NCI-H2196 (cell line): ENCODE data around the gene GAD1.

Source experiments
- DNase-seq: peaks from one replicate; lab custom pipeline; 2025; ENCODE audit not compliant: unreplicated experiment; lab: John Stamatoyannopoulos, UW

The GAD1 gene

DNA sequence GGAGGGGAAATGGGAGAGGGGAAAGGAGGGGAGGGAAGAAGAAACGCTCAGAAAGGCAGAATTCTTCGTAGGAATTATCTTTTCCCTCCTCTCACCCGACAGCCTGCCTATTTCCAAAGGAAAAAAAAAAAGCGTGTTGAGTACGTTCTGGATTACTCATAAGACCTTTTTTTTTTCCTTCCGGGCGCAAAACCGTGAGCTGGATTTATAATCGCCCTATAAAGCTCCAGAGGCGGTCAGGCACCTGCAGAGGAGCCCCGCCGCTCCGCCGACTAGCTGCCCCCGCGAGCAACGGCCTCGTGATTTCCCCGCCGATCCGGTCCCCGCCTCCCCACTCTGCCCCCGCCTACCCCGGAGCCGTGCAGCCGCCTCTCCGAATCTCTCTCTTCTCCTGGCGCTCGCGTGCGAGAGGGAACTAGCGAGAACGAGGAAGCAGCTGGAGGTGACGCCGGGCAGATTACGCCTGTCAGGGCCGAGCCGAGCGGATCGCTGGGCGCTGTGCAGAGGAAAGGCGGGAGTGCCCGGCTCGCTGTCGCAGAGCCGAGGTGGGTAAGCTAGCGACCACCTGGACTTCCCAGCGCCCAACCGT lies at the start of gene GAD1:
Gene GAD1, plus strand, starts transcription at position 384 of the 589 bp plus-strand sequence. CDS start 1,705 bp downstream, outside the sequence.
- peak; percentile 82 for DNase-seq

DNA sequence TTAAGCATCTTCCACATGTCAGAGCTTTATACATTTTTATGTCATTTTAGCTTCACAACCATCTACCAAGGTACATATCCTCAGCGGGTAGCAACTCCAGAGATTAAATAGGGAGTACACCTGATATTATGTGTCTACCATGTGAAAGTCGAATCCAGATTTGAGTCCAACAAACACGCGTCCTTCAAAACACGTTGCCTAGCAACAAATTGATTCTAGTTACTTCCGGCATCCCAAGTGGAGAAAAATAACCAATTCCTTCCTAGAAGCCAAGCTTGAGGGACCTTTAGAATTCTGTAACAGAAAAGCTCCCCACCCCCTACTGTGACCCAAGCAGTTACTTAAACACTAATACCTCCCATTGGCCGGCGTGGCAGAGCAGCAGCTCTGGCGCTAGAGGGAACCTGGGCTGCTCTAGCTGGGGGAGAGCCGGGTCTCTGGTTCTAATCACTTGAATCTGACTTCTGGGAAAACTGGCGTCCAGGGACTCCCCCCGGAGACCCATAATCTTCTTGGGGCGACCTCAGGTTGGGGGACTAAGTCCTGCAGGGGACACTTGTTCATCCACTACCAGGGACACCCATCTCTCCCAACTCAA lies 46.6 kb upstream of the GAD1 start, which contains the start of gene ERICH2:
Gene ERICH2, plus strand, starts transcription at position 371 of the 598 bp plus-strand sequence. CDS start 304 bp downstream, outside the sequence.
- peak; percentile 70 for DNase-seq

DNA sequence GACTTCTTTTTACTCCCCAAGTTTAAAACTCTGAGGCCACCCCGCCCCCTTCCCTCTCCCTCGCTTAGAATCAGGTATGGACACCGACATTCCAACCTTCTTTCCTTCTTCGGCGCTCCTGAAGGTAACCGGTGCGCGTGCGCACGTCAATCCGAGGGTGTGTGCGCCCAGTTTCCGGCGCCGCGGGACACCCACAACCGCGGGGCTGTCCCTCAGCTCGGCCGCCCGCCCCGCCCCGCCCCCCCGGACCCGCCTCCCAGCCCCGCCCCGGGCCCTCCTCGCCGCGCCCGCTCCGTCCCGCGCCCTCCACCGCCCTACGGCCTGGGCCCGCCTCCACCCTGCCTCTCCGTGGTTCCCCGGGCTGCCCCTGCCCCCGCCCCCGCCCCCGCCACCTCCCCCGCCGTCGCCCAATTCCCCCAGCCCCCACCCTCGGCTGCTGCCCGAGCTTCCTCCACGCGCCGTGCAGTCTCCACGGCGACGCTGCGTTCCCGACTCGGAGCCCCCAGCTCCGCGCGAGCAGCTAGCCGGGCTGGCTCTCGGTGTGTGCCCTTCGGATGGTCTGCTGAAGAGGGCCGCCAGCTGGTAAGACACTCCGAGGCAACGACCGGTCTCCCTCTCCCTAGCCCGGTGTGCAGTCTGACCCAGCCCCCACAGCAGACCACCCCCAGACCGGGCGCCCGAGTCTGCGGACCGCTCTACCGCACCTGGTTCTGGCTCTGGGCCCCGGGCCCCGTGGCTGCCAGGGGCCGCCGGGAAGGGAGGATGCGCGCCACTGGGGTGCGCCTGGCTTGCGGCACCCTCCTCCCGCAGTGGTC lies 45.9 kb upstream of the GAD1 start:
- DNase-seq = peak; percentile 83

DNA sequence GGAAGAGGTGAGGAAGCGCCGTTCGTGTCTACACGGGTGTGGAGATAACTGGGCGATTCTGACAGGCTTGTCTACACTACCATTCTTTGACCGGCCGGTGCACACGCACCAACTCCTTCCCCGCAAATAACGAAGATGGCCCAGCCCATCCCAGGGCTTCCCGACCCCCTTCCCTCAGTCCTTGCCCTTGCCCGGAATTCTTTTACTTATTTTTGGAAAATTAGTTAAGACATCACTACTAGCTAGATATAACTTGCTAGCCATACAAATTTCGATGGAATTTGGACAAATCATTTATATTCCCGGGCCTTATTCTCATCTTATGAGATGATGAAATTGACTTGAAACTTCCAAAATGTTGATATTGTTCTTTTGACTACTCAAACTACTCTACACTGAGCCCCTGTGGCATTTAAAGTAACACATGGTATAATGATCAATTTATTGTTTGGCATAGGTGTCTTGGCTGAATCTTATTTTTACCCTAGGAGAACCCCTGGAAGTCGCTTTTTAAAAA lies 45.2 kb upstream of the GAD1 start:
- no peak for DNase-seq

DNA sequence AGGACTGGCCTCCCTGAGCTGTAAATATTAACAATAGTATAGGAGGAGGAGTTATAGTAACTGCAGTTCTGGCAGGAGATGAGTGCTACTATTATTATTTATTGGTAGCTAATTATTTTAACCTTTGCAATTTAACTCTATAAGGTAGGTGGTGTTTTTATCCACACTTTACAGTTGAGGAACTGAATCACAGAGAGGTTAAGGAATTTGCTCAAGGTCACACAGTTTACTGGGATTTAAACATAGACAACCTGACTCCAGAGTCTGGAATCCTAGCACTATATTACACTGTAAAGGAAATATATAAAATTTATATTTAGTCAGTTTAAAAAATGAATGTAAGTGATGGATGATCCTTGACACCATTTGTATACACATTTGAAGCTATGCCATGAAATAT lies 44.4 kb upstream of the GAD1 start:
- DNase-seq = no peak

DNA sequence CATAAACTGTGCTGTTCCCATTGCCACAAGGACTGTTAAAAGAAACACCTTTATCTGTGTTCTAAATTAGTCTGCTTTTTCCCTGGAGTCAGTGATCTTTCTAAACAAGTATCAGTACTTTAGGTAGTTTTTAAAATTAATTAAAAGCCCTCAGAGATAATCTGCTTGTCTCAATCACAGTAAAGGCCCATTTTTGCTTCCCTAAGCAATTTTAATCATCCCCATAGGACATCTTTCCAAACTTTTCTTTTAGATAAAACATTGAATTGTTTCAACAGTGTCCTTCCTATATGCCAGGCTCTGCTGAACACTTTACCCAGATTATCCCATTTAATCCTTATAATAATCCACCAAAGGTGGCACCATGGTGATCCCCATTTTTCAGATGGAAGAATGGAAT lies 42.6 kb upstream of the GAD1 start:
- no peak for DNase-seq

DNA sequence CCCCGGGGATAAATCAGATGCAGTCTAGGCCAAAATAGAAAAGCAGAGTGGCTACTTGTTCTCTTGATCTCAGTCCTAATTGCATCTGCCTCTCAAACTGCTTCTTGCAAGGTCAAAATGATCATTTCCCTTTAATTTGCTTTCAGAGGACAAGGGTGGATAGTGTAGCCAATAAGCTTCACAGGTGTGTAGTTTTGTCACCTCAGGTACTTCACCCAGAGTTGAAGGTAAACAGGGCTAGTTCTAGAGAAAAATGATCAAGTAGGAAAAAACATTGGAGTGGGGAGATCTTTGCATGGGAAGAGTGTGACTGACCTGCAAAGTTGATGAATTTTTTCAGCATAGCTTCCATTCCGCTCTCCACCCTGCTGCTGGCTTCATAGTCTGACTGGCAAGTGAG lies 37.8 kb upstream of the GAD1 start:
- DNase-seq = no peak

DNA sequence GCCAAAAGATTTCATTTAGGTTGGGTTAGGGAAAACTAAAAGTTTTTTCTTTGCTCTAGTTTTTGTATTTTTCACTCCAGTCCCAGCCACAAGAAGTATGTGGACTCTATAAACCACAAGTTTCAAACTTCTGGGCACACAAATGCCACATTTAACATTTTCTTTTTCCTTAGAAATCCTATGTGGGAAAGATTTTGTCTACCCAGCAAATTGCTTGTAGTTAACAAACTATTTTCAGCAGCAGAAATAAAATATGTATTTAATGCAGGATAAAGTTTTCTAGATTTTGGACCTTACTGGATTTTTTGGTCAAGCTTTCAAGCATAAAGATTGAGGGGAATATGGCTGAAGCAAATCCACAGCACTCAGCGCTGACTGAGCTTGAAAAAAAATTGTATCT lies 37.4 kb upstream of the GAD1 start:
- DNase-seq = no peak

DNA sequence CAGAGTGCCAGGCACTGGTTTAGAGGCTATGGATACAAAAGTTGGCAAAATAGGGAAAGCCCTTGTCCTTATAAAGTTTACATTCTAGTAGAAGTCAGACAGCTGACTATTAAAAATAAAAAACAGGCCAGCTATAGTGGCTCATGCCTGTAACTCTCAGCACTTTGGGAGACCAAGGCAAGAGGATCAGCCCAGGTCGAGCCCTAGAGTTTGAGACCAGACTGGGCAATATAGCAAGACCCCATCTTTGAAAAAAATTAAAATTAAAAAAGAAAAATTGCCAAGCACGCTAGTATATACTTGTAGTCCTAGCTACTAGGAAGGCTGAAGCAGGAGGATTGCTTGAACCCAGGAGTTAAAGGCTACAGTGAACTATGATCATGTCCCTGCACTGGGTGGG lies 34.0 kb upstream of the GAD1 start:
- DNase-seq = no peak

DNA sequence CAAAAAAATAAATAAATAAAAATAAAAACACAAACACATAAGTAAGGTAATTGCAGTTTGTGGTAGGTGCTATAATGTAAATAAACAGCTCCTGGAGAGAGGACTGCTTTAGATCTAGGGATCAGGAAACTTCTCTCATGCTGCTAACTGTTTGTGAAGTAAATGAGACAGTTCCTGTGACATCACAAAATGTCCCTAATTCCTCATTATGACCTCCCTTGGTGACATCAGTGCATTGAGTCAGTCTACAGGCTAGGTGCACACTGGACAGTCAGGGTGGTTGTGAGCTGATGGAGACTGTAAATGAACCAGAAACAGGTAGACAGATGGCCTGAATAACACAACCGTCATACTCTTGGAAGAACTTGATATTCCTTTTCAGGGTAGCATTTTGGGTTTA lies 33.1 kb upstream of the GAD1 start:
- no peak for DNase-seq

DNA sequence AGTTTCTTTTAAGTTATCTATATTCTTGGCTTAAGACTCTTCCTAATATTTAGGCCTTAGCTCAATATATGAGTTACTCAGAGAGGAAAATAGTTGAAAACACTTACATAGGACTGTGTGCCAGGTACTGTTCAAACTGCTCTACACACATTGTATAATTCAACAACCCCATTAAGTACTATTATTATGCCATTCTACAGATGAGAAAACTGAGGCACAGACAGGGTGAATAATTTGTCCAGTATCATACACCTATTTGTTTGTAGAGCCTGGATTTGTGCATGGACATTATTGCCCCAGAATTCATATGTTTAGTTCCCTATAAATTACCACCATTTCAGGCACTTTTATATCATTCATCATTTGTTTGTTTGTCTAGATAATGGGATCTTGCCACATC lies 17.7 kb upstream of the GAD1 start:
- no peak for DNase-seq

DNA sequence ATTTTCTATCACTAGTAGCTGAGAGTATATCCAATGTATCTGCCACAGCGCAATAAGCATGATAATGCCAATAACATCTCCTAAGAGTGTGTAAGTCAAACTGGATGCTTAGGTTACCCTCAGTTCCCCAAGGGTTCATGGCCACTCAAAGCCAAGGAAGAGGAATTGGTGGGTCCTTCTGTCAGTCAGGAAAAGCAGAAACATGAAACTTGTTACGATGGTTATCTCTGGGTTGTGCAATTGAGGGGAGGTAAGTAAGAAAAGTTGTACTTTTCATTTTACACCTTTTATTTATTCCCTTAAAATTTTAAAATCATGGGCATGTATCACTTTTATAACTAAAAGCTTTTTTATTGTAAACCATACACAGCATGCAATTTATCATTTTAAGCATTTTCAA lies 10.1 kb upstream of the GAD1 start:
- no peak for DNase-seq

DNA sequence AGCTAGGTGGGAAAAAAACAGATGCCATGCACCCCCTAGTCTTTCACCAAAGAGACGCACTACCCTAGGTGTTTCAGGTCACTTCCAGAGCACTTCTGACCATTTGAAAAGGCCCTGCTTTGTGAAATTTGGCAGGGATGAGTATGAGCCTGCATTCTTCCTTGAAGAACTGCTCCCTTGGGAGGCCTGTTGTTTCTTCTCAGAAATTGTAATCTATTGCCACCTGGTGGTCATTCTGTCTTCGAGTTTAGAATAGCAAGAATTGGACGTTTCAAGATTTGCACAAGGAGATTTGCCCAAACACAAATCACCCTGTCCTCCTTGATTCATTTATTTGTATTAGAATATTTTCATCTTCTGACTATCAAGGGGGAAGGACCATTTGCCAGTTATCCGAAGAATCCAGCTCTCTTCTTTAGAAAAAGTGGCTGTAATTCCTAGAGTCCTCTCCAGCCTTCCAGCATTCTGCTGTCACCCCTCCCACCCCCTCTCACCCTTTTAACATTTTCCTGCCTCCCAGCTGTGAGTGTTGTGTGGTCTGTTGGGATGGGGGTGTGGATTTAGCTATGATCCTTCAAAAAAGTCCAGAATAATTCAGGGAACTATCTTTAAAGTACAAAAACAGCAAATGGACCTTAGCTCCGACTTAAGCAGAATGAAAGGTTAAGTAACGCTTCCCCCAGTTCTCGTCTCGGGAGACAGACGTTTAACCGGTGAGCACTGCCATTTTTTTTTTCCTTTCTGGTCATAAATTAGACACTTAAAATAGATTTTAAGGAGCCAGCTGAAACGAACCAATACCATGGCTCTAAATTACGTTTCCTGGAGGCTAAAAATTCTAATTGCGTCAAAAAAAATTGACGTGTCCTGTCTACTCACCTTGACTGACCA lies 3.7 kb upstream of the GAD1 start:
- DNase-seq = peak; percentile 85

DNA sequence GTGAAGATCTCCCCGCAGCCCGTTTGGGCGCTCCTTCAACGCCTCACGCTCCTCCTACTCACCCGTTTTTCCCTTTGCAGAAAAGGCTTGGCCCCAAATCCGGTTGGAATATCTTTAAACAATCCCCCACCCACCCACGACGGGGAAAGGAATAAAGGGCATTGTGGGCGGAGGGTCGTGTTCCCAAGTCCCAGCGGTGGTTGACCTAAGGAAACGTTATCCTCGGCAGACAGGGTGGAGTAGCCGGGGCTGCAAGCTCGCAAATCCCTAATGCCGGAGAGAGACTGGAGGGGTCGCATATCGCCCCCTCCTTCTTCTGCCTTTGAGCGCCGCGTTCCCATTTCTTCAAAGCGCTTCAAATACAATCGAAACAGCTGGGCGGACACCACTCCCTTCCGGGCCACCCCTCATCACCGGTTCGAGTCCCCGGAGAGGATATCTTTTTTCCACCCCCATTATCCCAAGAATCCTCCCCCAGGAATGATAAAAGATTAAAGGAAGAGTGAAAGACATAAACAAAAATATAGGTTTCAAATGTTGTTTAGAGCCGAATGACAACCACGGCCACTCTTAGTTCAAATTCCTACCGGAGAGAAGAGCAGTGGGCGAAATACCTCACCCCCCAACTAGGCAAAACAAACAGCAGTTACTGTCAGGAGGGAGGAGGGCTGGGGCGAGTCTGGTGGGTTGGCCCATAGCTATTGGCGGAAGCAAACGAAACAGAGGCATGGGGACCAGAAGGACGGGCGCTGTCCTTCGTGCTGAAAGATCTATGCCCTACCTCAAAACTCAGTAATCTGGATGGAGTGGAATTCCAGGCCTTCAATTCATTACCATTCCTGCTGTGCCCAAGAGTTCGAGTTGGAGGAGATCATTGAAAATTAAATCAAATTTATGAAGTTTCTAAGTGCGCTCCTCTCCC lies 2.8 kb upstream of the GAD1 start:
- DNase-seq = no peak

DNA sequence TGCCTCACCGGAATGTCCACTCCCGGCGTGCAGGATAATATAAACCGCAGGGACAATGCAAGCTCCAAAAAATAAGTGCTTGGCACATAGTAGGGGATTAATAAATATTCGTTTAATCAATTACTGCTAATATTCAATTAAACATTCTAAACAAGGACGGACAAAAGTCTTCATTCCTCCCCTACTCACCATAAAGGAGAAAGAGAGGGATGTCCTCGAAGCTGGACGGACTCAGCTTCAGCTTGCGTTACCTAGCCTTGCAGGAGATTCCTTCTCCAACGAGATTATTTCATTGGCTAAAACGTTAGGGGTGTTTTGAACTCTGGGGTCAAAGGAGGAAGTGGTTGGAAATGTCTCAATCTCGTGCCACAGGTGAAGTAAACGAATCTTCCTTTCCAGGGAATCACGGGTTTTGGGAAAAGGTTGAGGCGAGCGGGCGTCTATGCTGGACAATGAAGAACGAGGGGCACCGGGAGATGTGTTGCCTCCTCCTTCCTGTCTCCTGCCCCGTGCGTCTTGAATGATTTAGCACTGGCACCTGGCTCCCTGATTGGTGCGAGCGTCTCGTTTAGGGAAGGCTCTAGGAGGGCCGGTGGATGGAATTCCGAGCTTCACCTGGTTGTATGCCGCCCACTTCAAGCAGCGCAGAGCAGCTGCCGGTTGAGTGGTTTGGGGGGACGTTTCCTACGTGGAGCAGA lies 2.0 kb upstream of the GAD1 start:
- DNase-seq = no peak

DNA sequence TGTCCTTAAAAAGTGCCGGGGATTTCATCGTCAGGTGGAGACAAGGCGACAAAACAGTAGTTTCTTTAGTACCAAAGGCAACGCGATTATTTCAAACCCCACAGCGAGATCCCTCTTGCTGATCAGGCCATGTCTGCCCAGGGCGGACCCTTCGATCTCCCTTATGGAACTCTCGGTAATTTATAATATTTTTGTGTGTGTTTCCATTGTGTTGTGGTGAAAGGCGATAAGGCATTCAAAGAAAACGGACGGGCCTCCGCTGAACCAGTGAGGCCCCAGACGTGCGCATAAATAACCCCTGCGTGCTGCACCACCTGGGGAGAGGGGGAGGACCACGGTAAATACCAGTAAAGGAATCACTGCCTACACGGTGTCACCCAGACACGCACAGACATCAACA lies 1.4 kb upstream of the GAD1 start:
- no peak for DNase-seq

DNA sequence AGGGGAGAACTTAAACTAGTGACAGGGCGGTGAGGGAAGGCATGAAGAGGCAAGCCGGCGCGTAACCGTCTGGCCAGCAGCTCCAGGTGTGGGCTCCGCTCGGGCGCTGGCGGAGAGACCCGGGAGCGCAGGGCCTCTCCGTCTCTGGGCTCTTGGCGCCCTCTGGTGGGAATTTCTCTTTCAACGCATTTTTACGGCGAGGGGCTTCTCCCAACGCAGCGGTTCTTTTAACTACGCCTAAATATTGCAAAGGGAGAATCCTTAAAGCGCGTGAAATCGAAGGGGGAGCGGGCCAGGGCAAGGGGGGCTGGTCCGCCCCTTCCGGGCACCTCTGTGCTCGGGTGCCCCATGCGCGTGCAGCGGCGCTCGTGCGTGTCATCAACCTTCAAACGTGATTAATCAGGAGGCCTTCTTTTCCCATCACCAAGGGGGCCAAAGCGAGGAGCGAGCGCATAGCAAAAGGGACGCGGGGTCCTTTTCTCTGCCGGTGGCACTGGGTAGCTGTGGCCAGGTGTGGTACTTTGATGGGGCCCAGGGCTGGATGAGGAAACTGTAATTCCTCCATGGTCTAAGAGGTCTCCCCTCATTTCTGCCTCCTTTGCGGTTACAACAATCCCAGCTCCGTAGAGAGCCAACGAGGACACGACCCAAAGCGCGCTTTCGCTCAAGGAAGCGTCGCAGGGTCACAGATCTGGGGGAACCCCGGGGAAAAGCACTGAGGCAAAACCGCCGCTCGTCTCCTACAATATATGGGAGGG lies 762 bp upstream of the GAD1 start:
- DNase-seq = peak; percentile 83
